Colonic mucosa (tissue), 4 donors: Measurements from ENCODE around the gene SPSB2. TPM values are rescaled to one million over a fixed set of nuclear protein-coding genes. Genes with fewer than 3 reads are reported as not detected.

ENCODE experiments used
- DNase-seq: peaks from one replicate; pipeline ENCODE4 v3.0.0-alpha.2; 2020
- H3K27ac ChIP-seq: fragments of 200-600 bp; one replicate; pipeline ENCODE4 v1.8.0; 2021
- H3K27me3 ChIP-seq: fragments of 200-600 bp; one replicate; pipeline ENCODE4 v1.8.0; 2021
- H3K36me3 ChIP-seq: fragments of 200-600 bp; one replicate; pipeline ENCODE4 v1.8.0; 2021
- H3K4me1 ChIP-seq: fragments of 200-600 bp; one replicate; pipeline ENCODE4 v1.8.0; 2021; ENCODE audit warnings: mild to moderate bottlenecking
- H3K4me3 ChIP-seq: fragments of 200-600 bp; one replicate; pipeline ENCODE4 v1.8.0; 2021
- H3K9ac ChIP-seq, 2 donors: one replicate each; pipeline ENCODE4 v1.7.0; 2013; ENCODE audit warnings: control low read depth in 2 of 2, low read depth in 2 of 2, low read length in 2 of 2
- H3K9me3 ChIP-seq: fragments of 200-600 bp; one replicate; pipeline ENCODE4 v1.8.0; 2021
- CTCF ChIP-seq: fragments of 200-600 bp; IDR thresholded peaks from one replicate; pipeline ENCODE4 v1.8.0; 2022; ENCODE audit warnings: antibody characterized with exemption, mild to moderate bottlenecking
- intact Hi-C: fragments of 100-400 bp; cut with DNase I; formaldehyde crosslinking; loops from one replicate; pipeline ENCODE4 v1.14.1; 2022
- total RNA-seq, 2 donors: library from RNA; stranded (reverse); fragmentation: NEBNext Ultra II Directional in 1 of 2; extraction: Animal tissue kit (Norgen Biotek cat#: 25700) in 1 of 2; gene quantifications; one replicate each; pipeline ENCODE4 v1.2.1, GENCODE V29; 2021
- donor health status: healthy.
- donor health status: DM: no; HTN: no; CAD: no.
- donor health status: DM: no; HTN: no; CAD: no.

Gene SPSB2
- total RNA-seq, 2 donors from 2014 or later: 8.4 to 19.8 TPM

- Histone ChIP-seq H3K4me1 (no peaks in the 10 kb centered on the region), H3K27me3 (no peaks in the 10 kb centered on the region), H3K9ac (peak within 1 kb of the TSS in 1 of 2 donors; percentile 24), H3K27ac (no peak within 1 kb of the TSS), H3K4me3 (no peak within 1 kb of the TSS), H3K36me3 (no peaks in the 10 kb centered on the region), H3K9me3 (no peaks in the 10 kb centered on the region)
- no peak for DNase-seq
- TF ChIP-seq CTCF: no peak
- intact Hi-C loops: no loop called here
Observed at GRCh38 chr12:6840761-6841515, 32.2 kb downstream of the SPSB2 start, which contains the start of gene GNB3. TSS of gene GNB3 (plus strand) at chr12:6840925. CDS start at chr12:6841288, 363 bp downstream.

GRCh38 chr12:6840330-6840729 is 32.8 kb downstream of the SPSB2 start:
- TF ChIP-seq CTCF: no peak
- no peaks in the 10 kb centered on the region for H3K27me3 ChIP-seq
- peak overlapping the region in 1 of 2 donors; percentile 24 for H3K9ac ChIP-seq
- no peaks in the 10 kb centered on the region for H3K4me1 ChIP-seq
- no peak for DNase-seq
- intact Hi-C loops: no loop called here
- no peak overlapping the region for H3K4me3 ChIP-seq
- no peak overlapping the region for H3K27ac ChIP-seq
- no peaks in the 10 kb centered on the region for H3K36me3 ChIP-seq
- H3K9me3 ChIP-seq: no peaks in the 10 kb centered on the region

- DNase-seq: no peak
- H3K9me3 ChIP-seq: no peaks in the 10 kb centered on the region
- TF ChIP-seq CTCF: no peak
- H3K36me3 ChIP-seq: no peaks in the 10 kb centered on the region
- H3K27ac ChIP-seq: no peak overlapping the region
- H3K4me1 ChIP-seq: no peaks in the 10 kb centered on the region
- no peaks in the 10 kb centered on the region for H3K27me3 ChIP-seq
- peak overlapping the region in 1 of 2 donors; percentile 24 for H3K9ac ChIP-seq
- intact Hi-C loops: no loop called here
- H3K4me3 ChIP-seq: no peak overlapping the region
Observed at GRCh38 chr12:6839482-6840201, 33.5 kb downstream of the SPSB2 start.

GRCh38 chr12:6838854-6839253 is 34.2 kb downstream of the SPSB2 start:
- Histone ChIP-seq H3K9me3 (no peaks in the 10 kb centered on the region), H3K4me3 (no peak overlapping the region), H3K27me3 (no peaks in the 10 kb centered on the region), H3K9ac (no peak overlapping the region), H3K36me3 (no peaks in the 10 kb centered on the region), H3K4me1 (no peaks in the 10 kb centered on the region), H3K27ac (no peak overlapping the region)
- no peak for DNase-seq
- TF ChIP-seq CTCF: no peak
- intact Hi-C loops: no loop called here

- H3K4me3 ChIP-seq: no peak overlapping the region
- no peak overlapping the region for H3K27ac ChIP-seq
- H3K27me3 ChIP-seq: no peaks in the 10 kb centered on the region
- H3K4me1 ChIP-seq: no peaks in the 10 kb centered on the region
- DNase-seq: no peak
- intact Hi-C loops: no loop called here
- TF ChIP-seq CTCF: no peak
- H3K36me3 ChIP-seq: no peaks in the 10 kb centered on the region
- no peaks in the 10 kb centered on the region for H3K9me3 ChIP-seq
- no peak overlapping the region for H3K9ac ChIP-seq
Observed at GRCh38 chr12:6837370-6838060, 35.6 kb downstream of the SPSB2 start.
